Measurements from ENCODE around the gene FAM78A. TPM values are rescaled to one million over a fixed set of nuclear protein-coding genes. Genes with fewer than 3 reads are reported as not detected.

FAM78A gene, protein sequence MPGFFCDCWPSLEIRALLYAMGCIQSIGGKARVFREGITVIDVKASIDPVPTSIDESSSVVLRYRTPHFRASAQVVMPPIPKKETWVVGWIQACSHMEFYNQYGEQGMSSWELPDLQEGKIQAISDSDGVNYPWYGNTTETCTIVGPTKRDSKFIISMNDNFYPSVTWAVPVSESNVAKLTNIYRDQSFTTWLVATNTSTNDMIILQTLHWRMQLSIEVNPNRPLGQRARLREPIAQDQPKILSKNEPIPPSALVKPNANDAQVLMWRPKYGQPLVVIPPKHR
- 0.43 and 0.55 TPM in 2 replicates for total RNA-seq

DNA sequence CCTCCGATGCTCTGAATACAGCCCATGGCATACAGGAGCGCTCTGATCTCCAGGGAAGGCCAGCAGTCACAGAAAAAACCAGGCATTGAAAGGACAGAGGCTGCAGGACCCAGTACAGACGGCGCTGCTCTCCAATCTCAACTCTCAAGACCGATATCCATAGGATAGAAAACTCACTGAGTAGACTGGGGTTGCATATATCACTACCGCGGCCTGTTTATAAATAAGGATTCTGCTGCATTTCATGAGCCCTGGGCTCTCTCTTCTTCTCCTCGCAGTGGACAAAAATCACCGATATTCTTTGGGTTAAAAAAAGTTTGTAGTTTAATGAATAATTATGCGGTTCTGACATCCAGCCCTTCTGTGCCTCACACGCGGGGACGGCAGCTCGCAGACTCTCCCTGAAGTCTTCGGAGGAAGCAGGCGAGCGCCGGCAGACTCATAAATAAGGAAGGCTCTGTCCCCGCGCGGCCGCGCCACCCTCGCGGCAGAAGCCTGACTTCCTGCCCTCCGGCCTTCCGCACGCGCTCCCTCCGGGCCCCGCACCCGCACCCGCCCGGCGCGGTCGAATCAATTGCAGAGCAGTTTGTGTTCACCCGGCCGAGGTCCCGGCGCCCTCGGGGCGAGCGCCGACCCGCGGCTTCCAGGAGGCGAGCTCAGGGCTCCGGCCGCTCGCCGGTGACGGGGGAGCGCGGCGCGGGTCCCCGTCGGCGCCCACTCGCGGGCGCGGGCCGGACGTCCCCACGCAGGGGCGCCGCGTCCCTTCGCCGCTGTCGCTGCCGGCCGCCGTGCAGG, at the start of gene FAM78A:
FAM78A (minus strand) TSS at position 417 of the 795 bp plus-strand sequence; CDS start at position 86, 331 bp downstream.

DNA sequence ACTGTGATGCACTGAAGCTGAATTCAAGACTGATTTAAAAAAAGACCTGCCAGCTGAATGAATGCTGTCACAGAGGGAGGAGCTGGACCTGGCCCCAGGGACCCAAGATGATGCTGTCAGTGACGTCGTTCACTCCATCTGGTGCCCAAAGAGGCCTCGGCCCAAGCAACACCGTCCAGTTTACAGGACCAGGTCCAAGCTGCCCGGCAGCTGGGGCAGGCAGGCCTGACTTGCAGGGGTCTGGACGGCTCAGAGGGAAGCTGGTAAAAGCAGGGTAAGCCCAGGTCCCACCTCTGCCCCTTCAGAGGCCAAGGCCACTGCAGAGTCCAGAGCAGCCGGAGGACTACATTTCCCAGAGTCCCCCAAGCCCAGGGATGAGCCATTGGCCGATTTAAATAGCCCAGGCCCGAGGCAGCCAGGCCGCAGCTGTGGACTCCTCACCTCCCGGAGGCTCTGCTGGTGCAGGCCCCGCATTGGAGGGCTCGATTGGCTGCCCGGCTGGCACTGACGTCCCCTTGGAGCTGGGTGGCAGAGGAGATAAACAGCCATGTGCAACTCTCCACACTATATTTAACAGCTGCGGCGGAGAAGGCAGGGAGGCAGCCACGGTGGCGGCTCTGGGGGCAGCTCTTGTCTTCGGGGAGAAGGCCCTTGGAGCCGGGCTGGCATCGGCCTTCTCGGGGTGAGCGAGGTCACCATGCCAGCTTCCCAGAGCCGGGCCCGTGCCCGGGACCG, 13.2 kb upstream of the FAM78A start, which contains the start of gene PLPP7:
PLPP7 (plus strand) TSS at position 423 of the 735 bp plus-strand sequence; CDS start at position 698, 275 bp downstream.

Other genes starting within 250 kb of the FAM78A start
- under 0.01 TPM in 2 replicates for gene AIF1L, start 180.0 kb downstream of the FAM78A start, total RNA-seq
- 7.3 and 8.7 TPM in 2 replicates for gene NUP214, start 150.9 kb downstream of the FAM78A start, total RNA-seq
- 6.8 and 14.0 TPM in 2 replicates for gene PLPP7, start 13.2 kb upstream of the FAM78A start, total RNA-seq
- 28.7 and 36.0 TPM in 2 replicates for gene PRRC2B, start 117.6 kb upstream of the FAM78A start, total RNA-seq
- gene POMT1, start 226.4 kb upstream of the FAM78A start, total RNA-seq: 33.2 and 35.6 TPM in 2 replicates